H9 (cell line): ENCODE measurements around the gene ANP32D. TPM values are rescaled to one million over a fixed set of nuclear protein-coding genes. Genes with fewer than 3 reads are reported as not detected.

Source experiments
- DNase-seq: peaks from one replicate; pipeline ENCODE4 v3.0.0-alpha.2; 2017
- H2AFZ ChIP-seq: one replicate; pipeline ENCODE4 v1.6.1; 2013; ENCODE audit warnings: mild to moderate bottlenecking, low read length, control low read depth, moderate library complexity
- H2AK5ac ChIP-seq: 2 replicates; pipeline ENCODE4 v1.6.1; 2013; ENCODE audit warnings: low read length, control low read depth, mixed read lengths; ENCODE audit not compliant: insufficient read length
- H2BK120ac ChIP-seq: one replicate; pipeline ENCODE4 v1.6.1; 2013; ENCODE audit warnings: low read depth, mild to moderate bottlenecking, low read length, control low read depth, inconsistent platforms; ENCODE audit not compliant: poor library complexity, severe bottlenecking
- H2BK12ac ChIP-seq: 2 replicates; pipeline ENCODE4 v1.6.1; 2013; ENCODE audit warnings: low read length, control low read depth, mixed read lengths, low read depth; ENCODE audit not compliant: insufficient read length
- H2BK15ac ChIP-seq: 2 replicates; pipeline ENCODE4 v1.6.1; 2013; ENCODE audit warnings: low read depth, low read length, control low read depth
- H2BK20ac ChIP-seq: one replicate; pipeline ENCODE4 v1.6.1; 2013; ENCODE audit warnings: low read depth, mild to moderate bottlenecking, low read length, control low read depth, inconsistent platforms; ENCODE audit not compliant: poor library complexity, severe bottlenecking
- H2BK5ac ChIP-seq: 2 replicates; pipeline ENCODE4 v1.6.1; 2013; ENCODE audit warnings: low read length, control low read depth, mixed read lengths; ENCODE audit not compliant: insufficient read length
- H3K14ac ChIP-seq: 2 replicates; pipeline ENCODE4 v1.6.1; 2013; ENCODE audit warnings: low read length, control low read depth; ENCODE audit not compliant: insufficient read depth
- H3K18ac ChIP-seq: 2 replicates; pipeline ENCODE4 v1.6.1; 2013; ENCODE audit warnings: low read depth, mild to moderate bottlenecking, mixed read lengths, low read length, control low read depth; ENCODE audit not compliant: insufficient read length
- H3K23ac ChIP-seq: 2 replicates; pipeline ENCODE4 v1.6.1; 2013; ENCODE audit warnings: low read length, control low read depth, mixed read lengths, low read depth; ENCODE audit not compliant: insufficient read length
- H3K23me2 ChIP-seq: 2 replicates; pipeline ENCODE4 v1.6.1; 2013; ENCODE audit warnings: low read depth, mild to moderate bottlenecking, mixed read lengths, low read length, control low read depth; ENCODE audit not compliant: insufficient read length, poor library complexity, severe bottlenecking
- H3K27ac ChIP-seq: 2 replicates; pipeline ENCODE4 v1.5.1; 2013; ENCODE audit warnings: low read length, control low read depth, mixed read lengths, low read depth; ENCODE audit not compliant: insufficient read length
- H3K27me3 ChIP-seq: 2 replicates; pipeline ENCODE4 v1.6.1; 2013; ENCODE audit warnings: low read length, control low read depth, inconsistent platforms; ENCODE audit not compliant: insufficient read depth
- H3K4ac ChIP-seq: 2 replicates; pipeline ENCODE4 v1.6.1; 2013; ENCODE audit warnings: low read depth, mild to moderate bottlenecking, control low read depth, inconsistent platforms, low read length, moderate library complexity
- H3K4me1 ChIP-seq: 2 replicates; pipeline ENCODE4 v1.6.1; 2013; ENCODE audit warnings: low read length, control low read depth, inconsistent platforms; ENCODE audit not compliant: insufficient read depth
- H3K4me2 ChIP-seq: 2 replicates; pipeline ENCODE4 v1.6.1; 2013; ENCODE audit warnings: low read length, control low read depth, mixed read lengths; ENCODE audit not compliant: insufficient read length, insufficient read depth
- H3K56ac ChIP-seq: 2 replicates; pipeline ENCODE4 v1.6.1; 2013; ENCODE audit warnings: low read depth, mild to moderate bottlenecking, mixed read lengths, low read length, control low read depth; ENCODE audit not compliant: insufficient read length
- H3K79me1 ChIP-seq: 2 replicates; pipeline ENCODE4 v1.6.1; 2013; ENCODE audit warnings: low read depth, mild to moderate bottlenecking, moderate library complexity, low read length, control low read depth, inconsistent platforms; ENCODE audit not compliant: insufficient read depth, poor library complexity, severe bottlenecking
- H3K79me2 ChIP-seq: 2 replicates; pipeline ENCODE4 v1.6.1; 2013; ENCODE audit warnings: low read length, control low read depth, inconsistent platforms; ENCODE audit not compliant: insufficient read depth
- H3K9ac ChIP-seq: 2 replicates; pipeline ENCODE4 v1.6.1; 2013; ENCODE audit warnings: low read length, control low read depth, mixed read lengths; ENCODE audit not compliant: insufficient read length; ENCODE audit errors: extremely low read depth
- H3K9me3 ChIP-seq: one replicate; pipeline ENCODE4 v1.6.1; 2013; ENCODE audit warnings: low read depth, low read length, inconsistent platforms; ENCODE audit not compliant: control insufficient read depth
- H3T11ph ChIP-seq: one replicate; pipeline ENCODE4 v1.6.1; 2013; ENCODE audit warnings: mild to moderate bottlenecking, low read length, control low read depth, inconsistent platforms
- H4K20me1 ChIP-seq: one replicate; pipeline ENCODE4 v1.6.1; 2013; ENCODE audit not compliant: control insufficient read depth, insufficient read length, insufficient read depth
- H4K5ac ChIP-seq: 2 replicates; pipeline ENCODE4 v1.6.1; 2013; ENCODE audit warnings: low read depth, mild to moderate bottlenecking, mixed read lengths, low read length, control low read depth; ENCODE audit not compliant: insufficient read length
- H4K8ac ChIP-seq: replicated peaks from 2 replicates; pipeline ENCODE4 v1.6.1; 2013; ENCODE audit warnings: low read length, control low read depth, mixed read lengths, low read depth; ENCODE audit not compliant: insufficient read length
- H4K91ac ChIP-seq: 2 replicates; pipeline ENCODE4 v1.6.1; 2013; ENCODE audit warnings: low read depth, mild to moderate bottlenecking, moderate library complexity, mixed read lengths, low read length, control low read depth; ENCODE audit not compliant: insufficient read length
- H3K27ac Mint-ChIP-seq, 3 experiments: 2 replicates in 2 of 3; 3 replicates in 1 of 3; pipeline ENCODE4 v1.8.0; 2020 to 2021; ENCODE audit warnings: mixed read lengths in 3 of 3, mild to moderate bottlenecking in 1 of 3, moderate library complexity in 1 of 3
- H3K27me3 Mint-ChIP-seq: 2 replicates; pipeline ENCODE4 v1.8.0; 2021; ENCODE audit warnings: low read depth, mild to moderate bottlenecking, moderate library complexity, mixed read lengths
- H3K36me3 Mint-ChIP-seq, 3 experiments: 2 replicates in 2 of 3; 3 replicates in 1 of 3; pipeline ENCODE4 v1.8.0; 2020 to 2021; ENCODE audit warnings: low read depth in 3 of 3, mixed read lengths in 3 of 3; ENCODE audit not compliant: insufficient read depth in 1 of 3
- H3K4me1 Mint-ChIP-seq, 2 experiments: 2 replicates each; pipeline ENCODE4 v1.8.0; 2020; ENCODE audit warnings: mixed read lengths in 2 of 2
- H3K4me3 Mint-ChIP-seq, 2 experiments: 2 replicates in 1 of 2; 3 replicates in 1 of 2; pipeline ENCODE4 v1.8.0; 2020 to 2021; ENCODE audit warnings: mild to moderate bottlenecking in 2 of 2, mixed read lengths in 2 of 2, moderate library complexity in 1 of 2
- H3K9me3 Mint-ChIP-seq, 2 experiments: 2 replicates in 1 of 2; 3 replicates in 1 of 2; pipeline ENCODE4 v1.8.0; 2020; ENCODE audit warnings: mild to moderate bottlenecking in 2 of 2, mixed read lengths in 2 of 2, moderate library complexity in 1 of 2
- CTCF ChIP-seq: fragments of 200-600 bp; sonication (generic); conservative IDR thresholded peaks from 3 replicates; pipeline ENCODE4 v1.8.0; 2021; ENCODE audit warnings: antibody characterized with exemption, mild to moderate bottlenecking
- WGBS: extraction: QIAGEN DNeasy Blood & Tissue Kit; methylation state at CpG from one replicate; pipeline ENCODE4 v1.1.7; 2013; ENCODE audit warnings: missing lambda C conversion rate, low lambda C conversion rate, mixed read lengths; ENCODE audit not compliant: insufficient read length; ENCODE audit errors: extremely low coverage; 5-methylcytosine and 5-hydroxymethylcytosine counted together
- total RNA-seq: library from RNA; stranded (reverse); gene quantifications from 2 replicates; pipeline ENCODE4 v1.2.1, GENCODE V29; 2021

ANP32D gene
- total RNA-seq, 1 experiment from 2014 or later, result not detected

DNA sequence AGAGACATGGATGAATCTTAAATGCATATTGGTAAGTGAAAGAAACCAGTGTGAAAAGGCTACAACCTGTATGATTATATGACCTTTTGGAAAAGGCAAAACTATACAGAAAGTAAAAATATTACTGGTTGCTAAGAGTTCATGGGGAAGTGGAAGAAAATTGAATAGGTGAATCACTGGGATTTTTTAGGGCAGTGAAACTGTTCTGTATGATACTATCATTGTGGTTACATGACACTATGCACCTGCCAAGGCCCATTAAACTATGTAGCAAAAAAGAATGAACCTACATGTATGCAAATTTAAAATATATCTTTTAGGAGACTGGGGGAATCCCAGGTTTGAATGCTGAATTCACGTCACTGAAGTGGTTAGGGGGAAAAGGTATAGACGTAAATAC lies 40.5 kb downstream of the ANP32D start:
- Histone ChIP-seq H3K23ac (no peak overlapping the region), H4K8ac (no peak overlapping the region), H3K18ac (no peak overlapping the region), H3K4ac (no peak overlapping the region), H3T11ph (no peak overlapping the region), H3K27me3 (no peaks in the 10 kb centered on the region), H4K20me1 (no peaks in the 10 kb centered on the region), H3K4me2 (no peak overlapping the region), H2BK12ac (no peak overlapping the region), H3K79me2 (no peaks in the 10 kb centered on the region), H3K79me1 (no peaks in the 10 kb centered on the region), H3K4me1 (no peaks in the 10 kb centered on the region), H2BK20ac (no peak overlapping the region), H4K5ac (no peak overlapping the region), H2BK15ac (no peak overlapping the region), H4K91ac (no peak overlapping the region), H3K56ac (no peak overlapping the region), H3K23me2 (no peaks in the 10 kb centered on the region), H2BK5ac (no peak overlapping the region), H3K9me3 (peaks cover 6% of the 10 kb centered on the region), H2AK5ac (no peak overlapping the region), H3K27ac (no peak overlapping the region), H2BK120ac (no peak overlapping the region), H2AFZ (no peak overlapping the region), H3K14ac (no peak overlapping the region), H3K9ac (no peak overlapping the region)
- no peak for DNase-seq
- Mint-ChIP-seq H3K27me3 (no peaks in the 10 kb centered on the region), H3K9me3 (peaks cover 44 to 60% of the 10 kb centered on the region in 2 experiments), H3K27ac (no peak overlapping the region), H3K4me3 (no peak overlapping the region), H3K36me3 (peaks cover 0 to 3% (median 1%) of the 10 kb centered on the region in 3 experiments; a peak in 2 of 7 replicates), H3K4me1 (no peaks in the 10 kb centered on the region)
- TF ChIP-seq CTCF, result no peak
- WGBS, result no CpG with 5 or more reads among the region's 2 CpGs
